Adrenal gland (tissue), 12 donors: ENCODE data around the gene CD48. TPM values are rescaled to one million over a fixed set of nuclear protein-coding genes. Genes with fewer than 3 reads are reported as not detected.

Source experiments
- DNase-seq, 7 donors: peaks; one replicate each; pipeline ENCODE4 v3.0.0-alpha.2; 2019 to 2020
- H3K27ac ChIP-seq, 5 donors: fragments of 200-600 bp; sonication (generic) in 4 of 5; 1 replicate in 3 of 5; 2 replicates in 2 of 5; pipeline versions ENCODE4 v1.5.1 to v1.8.0; 2016 to 2020; ENCODE audit warnings: mild to moderate bottlenecking in 1 of 5
- H3K27me3 ChIP-seq: fragments of 200-600 bp; 2 replicates; pipeline ENCODE4 v1.8.0; 2021
- H3K36me3 ChIP-seq, 2 donors: fragments of 200-600 bp; replicated peaks in 1 of 2; 1 replicate in 1 of 2; 2 replicates in 1 of 2; pipeline versions ENCODE4 v1.5.1 to v1.8.0; 2018 to 2022
- H3K4me1 ChIP-seq, 2 donors: fragments of 200-600 bp; replicated peaks in 1 of 2; 1 replicate in 1 of 2; 2 replicates in 1 of 2; pipeline versions ENCODE4 v1.5.1 to v1.8.0; 2018 to 2021
- H3K4me3 ChIP-seq, 4 donors: fragments of 200-600 bp; sonication (generic) in 3 of 4; one replicate each; pipeline ENCODE4 v1.5.1; 2016 to 2018
- H3K9me3 ChIP-seq, 3 donors: fragments of 200-600 bp; sonication (generic) in 1 of 3; replicated peaks in 1 of 3; 1 replicate in 2 of 3; 2 replicates in 1 of 3; pipeline versions ENCODE4 v1.5.1 to v1.8.0; 2016 to 2021
- CTCF ChIP-seq, 6 experiments: fragments of 450-650 bp in 4 of 6; fragments of 200-600 bp in 2 of 6; sonication (generic) in 1 of 6; IDR thresholded peaks; 1 replicate in 5 of 6; 2 replicates in 1 of 6; pipeline versions ENCODE4 v1.5.1 to v1.8.0; 2016 to 2021; ENCODE audit warnings: antibody characterized with exemption in 6 of 6, mild to moderate bottlenecking in 2 of 6, moderate library complexity in 1 of 6
- POLR2A ChIP-seq, 2 donors: fragments of 450-650 bp; IDR thresholded peaks; one replicate each; pipeline ENCODE4 v1.6.1; 2017; ENCODE audit warnings: antibody characterized with exemption in 2 of 2, mild to moderate bottlenecking in 2 of 2, moderate library complexity in 1 of 2
- WGBS, 4 donors: extraction: QIAGEN DNeasy Blood & Tissue Kit in 2 of 4; methylation state at CpG; one replicate each; pipeline versions ENCODE4 v1.1.5 to v1.1.7; 2013 to 2017; 5-methylcytosine and 5-hydroxymethylcytosine counted together
- intact Hi-C, 2 donors: fragments of 100-400 bp; cut with DNase I; formaldehyde crosslinking; loops; one replicate each; pipeline versions ENCODE4 v1.14.1 to v1.15.0; 2022 to 2023
- polyA plus RNA-seq, 3 donors: library from polyadenylated mRNA; stranded (reverse); fragments of 200-250 nt in 2 of 3; fragments of 350-450 nt in 1 of 3; fragmentation: Illumina TruSeq in 1 of 3; extraction: RNeasy Lipid Tissue Mini Kit (QIAGEN cat#74804) in 1 of 3; gene quantifications; one replicate each; pipeline ENCODE4 v1.2.3, GENCODE V29; 2013 to 2014
- total RNA-seq, 9 donors: library from RNA; depleted of rRNA in 4 of 9; stranded (reverse); fragments of >200 nt in 4 of 9; fragments of 120-200 nt in 1 of 9; fragmentation: NEBNext Ultra II Directional in 1 of 9; extraction: Animal tissue kit (Norgen Biotek cat#: 25700) in 1 of 9; gene quantifications; one replicate each; pipeline versions ENCODE4 v1.1.0 to v1.2.4, GENCODE V29; 2013 to 2023
- donor health status: healthy with polysubstance abuse.
- donor health status: Bipolar disorder and iron deficiency.
- donor health status: DM: yes; HTN: yes; CAD: no.
- donor health status: DM: no; HTN: no; CAD: no.
- donor health status: DM: no; HTN: no; CAD: no.
- donor health status: DM: yes; HTN: yes; CAD: no.

The CD48 gene
- total and polyA plus RNA-seq, 12 donors: 1.4 to 9.0 (median 3.9) TPM; not detected in 1

DNA sequence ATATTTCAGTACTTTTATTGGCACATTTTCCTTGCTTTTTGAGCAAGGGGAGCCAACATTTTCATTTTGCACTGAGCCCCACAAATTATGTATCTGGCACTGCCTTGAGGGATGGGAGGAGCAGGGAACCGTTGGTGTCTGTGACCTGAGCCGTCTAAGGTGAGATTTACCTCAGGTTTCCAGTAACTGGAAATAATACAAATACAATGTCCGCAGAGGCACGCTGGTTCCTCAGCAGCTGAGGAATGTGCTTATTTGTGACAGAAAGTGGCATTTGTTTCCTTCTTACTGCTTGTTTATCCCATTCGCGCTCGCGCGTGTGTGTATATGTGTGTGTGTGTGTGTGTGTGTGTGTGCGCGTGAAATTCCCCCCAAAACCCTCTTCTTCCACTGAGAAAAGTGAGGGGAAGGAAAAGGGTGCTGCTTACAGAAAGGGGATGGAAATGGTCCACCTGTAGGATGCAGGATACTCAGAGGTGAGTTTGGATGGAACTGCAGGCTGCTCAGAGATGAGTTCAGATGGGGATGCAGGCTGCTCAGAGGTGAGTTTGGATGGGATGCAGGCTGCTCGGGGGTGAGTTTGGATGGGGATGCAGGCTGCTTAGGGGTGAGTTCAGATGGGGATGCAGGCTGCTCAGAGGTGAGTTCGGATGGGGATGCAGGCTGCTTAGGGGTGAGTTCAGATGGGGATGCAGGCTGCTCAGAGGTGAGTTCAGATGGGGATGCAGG lies 34.6 kb downstream of the CD48 start:
- Histone ChIP-seq H3K4me3 (no peak overlapping the region), H3K27ac (no peak overlapping the region), H3K36me3 (no peaks in the 10 kb centered on the region), H3K9me3 (no peaks in the 10 kb centered on the region), H3K27me3 (no peaks in the 10 kb centered on the region), H3K4me1 (no peaks in the 10 kb centered on the region)
- intact Hi-C loops: loop anchor here in 1 of 2 donors (10.0 kb wide), 2 partner anchors 62 to 278 kb away; partner anchors contain the start of gene ITLN2
- no peak for DNase-seq
- 69 to 76% (median 72%) methylated on average over 13 of the region's 13 CpGs for WGBS, 4 donors
- TF ChIP-seq CTCF (IDR thresholded peaks at IDR 0.05) (no peak), POLR2A (IDR thresholded peaks at IDR 0.05) (no peak)

DNA sequence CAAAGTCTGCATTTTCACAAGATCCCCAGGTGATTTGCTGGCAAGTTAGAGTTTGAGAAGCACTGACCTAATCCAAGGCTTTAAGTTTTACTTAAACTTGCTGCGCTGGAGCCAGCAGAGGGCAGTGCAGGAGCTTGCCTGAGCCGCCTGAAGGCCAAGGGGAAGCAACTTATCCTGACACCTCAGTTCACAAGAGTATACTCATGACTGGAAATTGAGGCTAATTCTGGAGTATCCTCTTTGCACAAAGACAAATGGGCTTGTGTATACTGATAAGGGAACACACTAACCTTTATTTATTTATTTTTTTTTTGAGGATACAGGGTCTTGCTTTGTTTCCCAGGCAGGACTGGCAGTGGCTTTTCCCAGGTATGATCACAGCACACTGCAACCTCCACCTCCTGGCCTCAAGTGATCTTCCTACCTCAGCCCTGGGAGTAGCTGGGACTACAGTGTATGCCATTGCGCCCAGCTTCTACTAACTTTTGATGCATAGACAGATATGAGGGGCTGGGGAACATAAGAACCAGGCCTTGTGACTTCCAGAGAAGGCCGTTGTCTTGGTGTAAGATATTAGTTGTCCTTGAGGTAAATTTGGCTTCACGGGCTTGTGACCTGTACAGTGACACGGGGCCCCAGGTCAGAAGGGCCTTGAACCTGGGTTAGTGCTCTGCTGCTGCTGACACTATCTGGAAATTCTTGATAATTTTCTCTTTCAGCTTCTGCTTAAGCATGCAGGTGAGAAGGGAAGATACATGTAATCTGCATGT lies 35.8 kb downstream of the CD48 start:
- DNase-seq: peak; percentile 54 to 80 (median 70)
- H3K9me3 ChIP-seq: no peaks in the 10 kb centered on the region
- H3K27ac ChIP-seq: no peak overlapping the region
- TF ChIP-seq POLR2A (IDR thresholded peaks at IDR 0.05) (no peak), CTCF (IDR thresholded peaks at IDR 0.05) (peak; percentile 43 to 71 (median 60))
- 29 to 38% (median 32%) methylated on average over 3 to 6 of the region's 6 CpGs for WGBS, 4 donors
- H3K36me3 ChIP-seq: no peaks in the 10 kb centered on the region
- H3K27me3 ChIP-seq: no peaks in the 10 kb centered on the region
- intact Hi-C loops: loop anchor here in 1 of 2 donors (10.0 kb wide), 2 partner anchors 61 to 279 kb away; partner anchors contain the start of gene ITLN2
- no peaks in the 10 kb centered on the region for H3K4me1 ChIP-seq
- no peak overlapping the region for H3K4me3 ChIP-seq

DNA sequence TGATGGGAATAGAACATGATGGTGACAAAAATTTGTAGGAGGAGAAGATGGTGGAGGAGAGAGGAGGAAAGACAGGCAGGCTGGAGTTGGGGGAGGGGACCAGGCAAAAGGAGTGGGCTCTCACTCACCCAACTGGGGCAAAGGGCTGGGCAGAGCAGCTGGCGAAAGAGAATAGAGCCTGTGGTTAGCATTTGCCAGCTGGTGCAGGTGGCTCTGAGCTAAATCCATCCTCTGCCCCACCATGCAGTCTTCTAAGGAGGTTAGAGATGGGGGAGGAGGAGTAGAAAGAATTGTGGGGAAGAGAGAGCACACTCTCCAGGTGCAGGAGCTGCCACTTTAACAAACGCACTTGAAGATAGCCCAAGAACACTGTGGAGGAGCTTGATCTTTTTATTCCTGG lies 37.2 kb downstream of the CD48 start:
- no peaks in the 10 kb centered on the region for H3K36me3 ChIP-seq
- WGBS, 4 donors: 53 to 75% (median 55%) methylated on average over 2 of the region's 2 CpGs
- no peak overlapping the region for H3K27ac ChIP-seq
- H3K27me3 ChIP-seq: no peaks in the 10 kb centered on the region
- intact Hi-C loops: loop anchor here in 1 of 2 donors (10.0 kb wide), 2 partner anchors 60 to 280 kb away; partner anchors contain the start of gene ITLN2
- H3K4me1 ChIP-seq: no peaks in the 10 kb centered on the region
- no peak for DNase-seq
- no peaks in the 10 kb centered on the region for H3K9me3 ChIP-seq
- TF ChIP-seq CTCF (IDR thresholded peaks at IDR 0.05): no peak
- no peak for TF ChIP-seq POLR2A (IDR thresholded peaks at IDR 0.05)
- H3K4me3 ChIP-seq: no peak overlapping the region
